ENCODE data around the gene ANXA4. TPM values are rescaled to one million over a fixed set of nuclear protein-coding genes. Genes with fewer than 3 reads are reported as not detected.
"Not testable (repeated sequence)": the region's sequence is repeated elsewhere in the genome, so short reads cannot be mapped to it uniquely, and the experiment has no call there.

Gene ANXA4
- total RNA-seq, 2 donors from 2014 or later, result 258 to 324 TPM

GRCh38 chr2:69734035-69734611 lies 7.8 kb upstream of the ANXA4 start:
- H3K36me3 ChIP-seq, result no peaks in the 10 kb centered on the region
- DNase-seq, result no peak
- no peaks in the 10 kb centered on the region for H3K9me3 ChIP-seq
- no peaks in the 10 kb centered on the region for H3K4me1 ChIP-seq
- TF ChIP-seq, protein P1, sequence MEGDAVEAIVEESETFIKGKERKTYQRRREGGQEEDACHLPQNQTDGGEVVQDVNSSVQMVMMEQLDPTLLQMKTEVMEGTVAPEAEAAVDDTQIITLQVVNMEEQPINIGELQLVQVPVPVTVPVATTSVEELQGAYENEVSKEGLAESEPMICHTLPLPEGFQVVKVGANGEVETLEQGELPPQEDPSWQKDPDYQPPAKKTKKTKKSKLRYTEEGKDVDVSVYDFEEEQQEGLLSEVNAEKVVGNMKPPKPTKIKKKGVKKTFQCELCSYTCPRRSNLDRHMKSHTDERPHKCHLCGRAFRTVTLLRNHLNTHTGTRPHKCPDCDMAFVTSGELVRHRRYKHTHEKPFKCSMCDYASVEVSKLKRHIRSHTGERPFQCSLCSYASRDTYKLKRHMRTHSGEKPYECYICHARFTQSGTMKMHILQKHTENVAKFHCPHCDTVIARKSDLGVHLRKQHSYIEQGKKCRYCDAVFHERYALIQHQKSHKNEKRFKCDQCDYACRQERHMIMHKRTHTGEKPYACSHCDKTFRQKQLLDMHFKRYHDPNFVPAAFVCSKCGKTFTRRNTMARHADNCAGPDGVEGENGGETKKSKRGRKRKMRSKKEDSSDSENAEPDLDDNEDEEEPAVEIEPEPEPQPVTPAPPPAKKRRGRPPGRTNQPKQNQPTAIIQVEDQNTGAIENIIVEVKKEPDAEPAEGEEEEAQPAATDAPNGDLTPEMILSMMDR (IDR thresholded peaks at IDR 0.05), result no peak
- no peak overlapping the region for H3K27ac ChIP-seq
- H3K9ac ChIP-seq (ENCODE audit: low read depth in 2 of 2, low read length in 2 of 2), result no peak overlapping the region
- no peak overlapping the region for H3K4me3 ChIP-seq
- intact Hi-C loops (cut with DNase I), result no loop called here
- no peaks in the 10 kb centered on the region for H3K27me3 ChIP-seq

GRCh38 chr2:69734854-69735544 lies 6.9 kb upstream of the ANXA4 start:
- no peaks in the 10 kb centered on the region for H3K27me3 ChIP-seq
- DNase-seq, result no peak
- no peak overlapping the region for H3K27ac ChIP-seq
- intact Hi-C loops (cut with DNase I), result no loop called here
- H3K4me3 ChIP-seq, result no peak overlapping the region
- TF ChIP-seq, protein P1 (IDR thresholded peaks at IDR 0.05), result no peak
- H3K36me3 ChIP-seq, result no peaks in the 10 kb centered on the region
- no peak overlapping the region for H3K9ac ChIP-seq (ENCODE audit: low read depth in 2 of 2, low read length in 2 of 2)
- H3K9me3 ChIP-seq, result no peaks in the 10 kb centered on the region
- H3K4me1 ChIP-seq, result peaks cover 2% of the 10 kb centered on the region

DNA sequence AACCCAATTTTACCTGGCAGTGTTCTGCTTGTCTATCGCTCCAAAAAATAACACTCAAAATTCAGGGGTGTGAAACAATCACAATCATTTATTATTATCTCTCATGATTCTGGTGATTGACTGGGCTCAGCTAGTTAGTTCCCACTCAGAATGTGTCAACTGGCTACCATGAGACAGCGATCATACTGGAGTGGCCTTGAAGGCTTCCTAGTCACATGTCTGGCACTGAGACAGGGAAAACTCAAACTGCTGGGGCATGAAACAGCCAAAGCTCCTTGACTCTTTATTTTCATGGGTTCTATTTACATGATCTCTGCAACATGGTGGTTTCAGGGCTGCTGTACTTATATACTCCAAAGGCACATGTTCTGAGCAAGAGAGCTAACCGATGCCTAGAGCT lies 6.2 kb upstream of the ANXA4 start:
- TF ChIP-seq, protein P1 (IDR thresholded peaks at IDR 0.05), result no peak
- H3K27ac ChIP-seq, result no peak overlapping the region
- H3K4me3 ChIP-seq, result no peak overlapping the region
- H3K9me3 ChIP-seq, result no peaks in the 10 kb centered on the region
- intact Hi-C loops (cut with DNase I), result no loop called here
- no peak for DNase-seq
- H3K36me3 ChIP-seq, result no peaks in the 10 kb centered on the region
- H3K4me1 ChIP-seq, result peaks cover 8% of the 10 kb centered on the region
- no peaks in the 10 kb centered on the region for H3K27me3 ChIP-seq
- no peak overlapping the region for H3K9ac ChIP-seq (ENCODE audit: low read depth in 2 of 2, low read length in 2 of 2)

DNA sequence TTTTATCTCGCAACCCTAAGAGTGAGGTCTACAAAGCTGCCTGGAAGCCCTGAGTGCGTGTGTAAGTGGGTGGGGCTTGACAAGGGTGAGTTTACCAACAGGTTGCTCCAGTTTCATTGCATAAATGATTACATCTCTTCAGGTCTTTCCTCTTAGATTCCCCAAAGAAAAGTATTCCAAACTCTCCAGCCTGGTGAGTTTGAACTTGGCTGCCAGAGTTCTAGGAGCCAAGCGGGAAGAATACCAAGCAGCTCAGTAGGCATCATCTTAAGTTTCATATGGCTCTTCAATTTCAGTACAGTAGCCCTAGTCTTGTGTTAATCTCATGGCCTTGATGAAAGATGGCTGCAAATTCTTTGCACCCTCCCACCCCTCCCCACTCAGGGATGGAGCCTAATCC lies 3.8 kb upstream of the ANXA4 start:
- H3K27ac ChIP-seq; intact Hi-C loops (cut with DNase I); H3K9me3 ChIP-seq; H3K4me1 ChIP-seq; DNase-seq; H3K27me3 ChIP-seq; H3K9ac ChIP-seq (ENCODE audit: low read depth in 2 of 2, low read length in 2 of 2); H3K4me3 ChIP-seq; H3K36me3 ChIP-seq: not testable (repeated sequence)

DNA sequence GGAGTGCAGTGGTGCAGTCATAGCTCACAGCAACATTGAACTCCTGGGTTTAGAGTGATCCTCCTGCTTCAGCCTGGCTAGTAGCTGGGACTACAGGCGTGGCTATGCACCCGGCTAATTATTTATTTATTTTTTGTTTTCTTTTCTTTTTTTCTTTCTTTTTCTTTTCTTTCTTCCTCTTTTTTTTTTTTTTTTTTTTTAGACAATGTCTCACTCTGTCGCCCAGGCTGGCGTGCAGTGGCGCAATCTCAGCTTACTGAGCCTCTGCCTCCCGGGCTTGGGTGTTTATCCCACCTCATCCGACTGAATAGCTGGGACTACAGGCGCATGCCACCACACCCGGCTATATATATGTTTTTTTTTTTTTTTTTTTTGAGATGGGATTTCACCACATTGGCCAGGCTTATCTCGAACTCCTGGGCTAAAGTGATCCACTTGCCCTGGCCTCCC lies 1.4 kb upstream of the ANXA4 start:
- Histone ChIP-seq H3K9me3 (no peaks in the 10 kb centered on the region), H3K9ac (ENCODE audit: low read depth in 2 of 2, low read length in 2 of 2) (no peak overlapping the region), H3K4me1 (peaks cover 13% of the 10 kb centered on the region), H3K27me3 (no peaks in the 10 kb centered on the region), H3K36me3 (no peaks in the 10 kb centered on the region), H3K4me3 (peak overlapping the region; percentile 92), H3K27ac (peak overlapping the region; percentile 99)
- intact Hi-C loops (cut with DNase I), result no loop called here
- TF ChIP-seq, protein P1 (IDR thresholded peaks at IDR 0.05), result no peak
- DNase-seq, result peak; percentile 47

- peaks cover 13% of the 10 kb centered on the region for H3K4me1 ChIP-seq
- H3K4me3 ChIP-seq, result peak overlapping the region; percentile 92
- H3K27ac ChIP-seq, result peak overlapping the region; percentile 99
- intact Hi-C loops (cut with DNase I), result no loop called here
- H3K9me3 ChIP-seq, result no peaks in the 10 kb centered on the region
- peak; percentile 74 for DNase-seq
- H3K27me3 ChIP-seq, result no peaks in the 10 kb centered on the region
- no peaks in the 10 kb centered on the region for H3K36me3 ChIP-seq
- TF ChIP-seq, protein P1 (IDR thresholded peaks at IDR 0.05), result no peak
- H3K9ac ChIP-seq (ENCODE audit: low read depth in 2 of 2, low read length in 2 of 2), result peak overlapping the region; percentile 88 to 97
Observed at GRCh38 chr2:69741229-69741574, 732 bp upstream of the ANXA4 start.
